ENCODE measurements around the gene SLC35G1. TPM values are rescaled to one million over a fixed set of nuclear protein-coding genes. Genes with fewer than 3 reads are reported as not detected.

SLC35G1 gene
- polyA plus RNA-seq, 3 donors = 0.52 to 0.94 (median 0.67) TPM

GRCh38 chr10:93947055-93947454 is 53.3 kb downstream of the SLC35G1 start:
- Histone ChIP-seq H3K4me3 (replicated peaks in 1 of 3; ENCODE audit: low read depth in 2 of 3, low read length in 3 of 3) (no peak overlapping the region), H3K9me3 (replicated peaks in 1 of 2; ENCODE audit: control insufficient read depth in 1 of 2, insufficient read depth in 1 of 2, low read length in 2 of 2) (no peaks in the 10 kb centered on the region), H3K27ac (ENCODE audit: low read depth in 1 of 2, low read length in 2 of 2) (no peak overlapping the region), H4K20me1 (ENCODE audit: insufficient read depth, low read length) (no peaks in the 10 kb centered on the region), H2AFZ (ENCODE audit: insufficient read depth, low read depth, low read length, poor library complexity, severe bottlenecking) (no peak overlapping the region), H3K4me1 (ENCODE audit: control insufficient read depth in 1 of 2, insufficient read depth in 2 of 2, low read length in 2 of 2) (no peaks in the 10 kb centered on the region), H3K4me2 (replicated peaks; ENCODE audit: extremely low read depth, low read length, poor library complexity, severe bottlenecking) (no peak overlapping the region), H3K9ac (ENCODE audit: insufficient read depth, low read length, poor library complexity, severe bottlenecking) (no peak overlapping the region), H3K27me3 (ENCODE audit: control insufficient read depth in 2 of 2, insufficient read depth in 2 of 2, low read length in 2 of 2) (no peaks in the 10 kb centered on the region), H3K36me3 (replicated peaks in 1 of 2; ENCODE audit: control insufficient read depth in 1 of 2, insufficient read depth in 2 of 2, low read length in 2 of 2) (no peaks in the 10 kb centered on the region), H3K79me2 (ENCODE audit: insufficient read depth, low read length) (no peaks in the 10 kb centered on the region)
- H3K36me3 Mint-ChIP-seq = no peaks in the 10 kb centered on the region
- no peaks in the 10 kb centered on the region for H3K4me1 Mint-ChIP-seq
- H3K27me3 Mint-ChIP-seq (ENCODE audit: low read depth in 3 of 3) = peaks cover 0 to 4% (median 0%) of the 10 kb centered on the region in 3 donors
- 91% methylated on average over 8 of the region's 8 CpGs for WGBS (ENCODE audit: insufficient coverage)
- no peak for DNase-seq
- intact Hi-C loops (cut with micrococcal nuclease) = no loop called here
- H3K4me3 Mint-ChIP-seq = no peak overlapping the region
- peaks cover 0 to 3% (median 0%) of the 10 kb centered on the region in 7 donors for H3K9me3 Mint-ChIP-seq
- no peak overlapping the region for H3K27ac Mint-ChIP-seq
- TF ChIP-seq CTCF (IDR thresholded peaks at IDR 0.05) = no peak

GRCh38 chr10:93947524-93947923 is 53.7 kb downstream of the SLC35G1 start:
- Histone ChIP-seq H3K9ac (ENCODE audit: insufficient read depth, low read length, poor library complexity, severe bottlenecking) (no peak overlapping the region), H4K20me1 (ENCODE audit: insufficient read depth, low read length) (no peaks in the 10 kb centered on the region), H3K27ac (ENCODE audit: low read depth in 1 of 2, low read length in 2 of 2) (no peak overlapping the region), H3K4me1 (ENCODE audit: control insufficient read depth in 1 of 2, insufficient read depth in 2 of 2, low read length in 2 of 2) (no peaks in the 10 kb centered on the region), H3K79me2 (ENCODE audit: insufficient read depth, low read length) (no peaks in the 10 kb centered on the region), H3K27me3 (ENCODE audit: control insufficient read depth in 2 of 2, insufficient read depth in 2 of 2, low read length in 2 of 2) (no peaks in the 10 kb centered on the region), H3K4me2 (replicated peaks; ENCODE audit: extremely low read depth, low read length, poor library complexity, severe bottlenecking) (no peak overlapping the region), H2AFZ (ENCODE audit: insufficient read depth, low read depth, low read length, poor library complexity, severe bottlenecking) (no peak overlapping the region), H3K4me3 (replicated peaks in 1 of 3; ENCODE audit: low read depth in 2 of 3, low read length in 3 of 3) (no peak overlapping the region), H3K9me3 (replicated peaks in 1 of 2; ENCODE audit: control insufficient read depth in 1 of 2, insufficient read depth in 1 of 2, low read length in 2 of 2) (no peaks in the 10 kb centered on the region), H3K36me3 (replicated peaks in 1 of 2; ENCODE audit: control insufficient read depth in 1 of 2, insufficient read depth in 2 of 2, low read length in 2 of 2) (no peaks in the 10 kb centered on the region)
- Mint-ChIP-seq H3K4me1 (no peaks in the 10 kb centered on the region), H3K27ac (no peak overlapping the region), H3K9me3 (peaks cover 0 to 3% (median 0%) of the 10 kb centered on the region in 7 donors), H3K27me3 (ENCODE audit: low read depth in 3 of 3) (peaks cover 0 to 4% (median 0%) of the 10 kb centered on the region in 3 donors), H3K4me3 (no peak overlapping the region), H3K36me3 (no peaks in the 10 kb centered on the region)
- intact Hi-C loops (cut with micrococcal nuclease) = no loop called here
- DNase-seq = no peak
- TF ChIP-seq CTCF (IDR thresholded peaks at IDR 0.05) = no peak

Measured in CD14-positive monocyte (primary cell).